Activated CD8-positive, alpha-beta memory T cell treated with anti-CD3 and anti-CD28 coated beads for 48 hours (primary cell): ENCODE measurements around the gene PRICKLE2.

Experiments
- DNase-seq, 3 experiments: peaks; one replicate each; pipeline ENCODE4 v3.0.0-alpha.2; 2020; ENCODE audit warnings: low read depth in 2 of 3, low spot score in 2 of 3

Gene PRICKLE2

DNA sequence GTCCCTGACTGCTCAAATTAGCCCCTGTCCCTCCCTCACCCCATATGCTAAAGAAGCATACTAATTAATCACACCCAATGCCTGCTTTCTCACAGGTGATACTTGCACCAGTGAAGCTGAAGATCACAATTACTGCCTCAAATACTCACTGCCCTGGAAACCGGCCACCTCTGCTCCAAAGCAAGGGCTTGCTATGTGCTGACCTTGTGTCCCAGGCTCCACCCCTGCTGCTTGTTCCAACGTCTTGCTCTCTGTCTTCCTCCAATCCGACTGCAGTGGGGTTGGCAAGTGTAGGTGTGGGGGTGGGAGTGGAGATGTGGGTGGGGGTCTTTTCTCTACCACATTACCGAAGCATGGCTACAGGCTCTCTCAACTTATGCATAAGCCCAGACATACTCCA, 146.3 kb downstream of the PRICKLE2 start:
- no peak for DNase-seq

- no peak for DNase-seq
These were observed 150.2 kb downstream of the PRICKLE2 start for GRCh38 chr3:64074895-64075679.

- no peak for DNase-seq
These were observed 151.2 kb downstream of the PRICKLE2 start for GRCh38 chr3:64074060-64074459.

DNA sequence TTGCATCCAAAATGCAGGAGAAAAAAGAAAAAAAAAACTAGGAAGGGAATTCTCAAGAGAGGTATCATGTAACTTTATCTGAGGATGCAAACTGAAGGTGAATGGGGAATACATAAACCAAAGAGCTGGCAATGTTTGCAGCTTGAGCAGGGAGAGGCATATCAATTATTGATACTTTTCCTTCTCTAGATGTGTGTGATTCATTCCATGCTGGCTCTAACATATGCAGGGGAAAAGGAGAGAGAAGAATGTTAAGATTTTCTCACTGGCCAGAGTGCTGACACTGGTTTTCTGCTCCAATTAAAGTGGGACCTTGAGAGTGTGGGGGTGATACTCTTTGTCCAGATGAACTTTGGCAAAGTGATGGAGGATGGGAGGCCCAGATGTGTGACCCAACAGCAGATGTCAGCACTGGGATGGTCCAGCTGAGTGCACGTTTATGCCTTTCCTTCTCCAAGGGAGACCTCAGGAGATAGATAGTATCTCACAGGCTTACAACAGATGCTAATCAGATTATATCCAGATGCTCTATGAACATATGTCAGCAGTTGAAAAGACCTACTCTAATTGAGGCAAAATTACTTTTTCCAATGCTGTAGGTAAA, 152.0 kb downstream of the PRICKLE2 start:
- DNase-seq = no peak

GRCh38 chr3:64072126-64072525, 153.1 kb downstream of the PRICKLE2 start:
- DNase-seq = no peak

- DNase-seq = no peak
These were observed 154.6 kb downstream of the PRICKLE2 start for GRCh38 chr3:64070704-64071103.

DNA sequence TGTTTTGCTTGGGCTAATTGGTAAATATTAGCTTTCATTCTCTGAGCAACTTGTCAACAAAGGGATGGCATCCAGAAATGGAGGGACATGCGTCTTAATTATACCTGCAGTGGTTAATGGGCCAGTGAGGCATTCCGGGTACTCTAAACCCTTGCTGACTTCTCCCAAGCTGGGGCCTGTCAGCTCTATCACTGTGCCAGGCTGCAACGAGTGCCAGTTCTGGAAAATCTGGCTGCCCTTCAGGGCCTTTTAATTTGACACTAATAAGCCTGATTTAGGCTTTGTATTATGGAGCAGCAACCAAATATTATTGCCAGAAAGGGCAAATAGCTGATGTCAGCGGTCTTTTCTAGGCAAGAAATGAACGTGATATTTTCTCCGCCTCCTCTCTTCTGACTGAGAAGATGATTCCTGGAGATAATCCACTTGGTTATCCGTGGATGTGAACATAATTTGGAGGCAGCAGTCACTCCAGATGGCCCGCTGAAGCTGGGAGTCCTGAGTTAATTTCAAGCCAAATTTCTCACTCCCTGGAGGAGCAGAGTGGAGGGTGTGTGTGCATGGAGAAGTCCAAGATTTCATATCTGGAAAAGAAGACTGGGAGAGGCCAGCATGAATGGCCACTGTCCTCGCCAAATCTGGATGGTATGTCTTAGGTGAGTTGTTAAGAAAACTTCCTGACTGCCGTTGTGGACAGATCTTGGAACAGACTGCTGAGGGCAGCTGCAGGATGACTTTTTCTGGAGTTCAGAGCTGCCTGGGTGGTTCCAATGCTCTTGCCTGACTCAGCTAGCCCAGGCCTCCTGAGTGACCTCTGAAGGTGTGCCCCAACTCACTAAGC, 157.5 kb downstream of the PRICKLE2 start:
- DNase-seq = no peak

DNA sequence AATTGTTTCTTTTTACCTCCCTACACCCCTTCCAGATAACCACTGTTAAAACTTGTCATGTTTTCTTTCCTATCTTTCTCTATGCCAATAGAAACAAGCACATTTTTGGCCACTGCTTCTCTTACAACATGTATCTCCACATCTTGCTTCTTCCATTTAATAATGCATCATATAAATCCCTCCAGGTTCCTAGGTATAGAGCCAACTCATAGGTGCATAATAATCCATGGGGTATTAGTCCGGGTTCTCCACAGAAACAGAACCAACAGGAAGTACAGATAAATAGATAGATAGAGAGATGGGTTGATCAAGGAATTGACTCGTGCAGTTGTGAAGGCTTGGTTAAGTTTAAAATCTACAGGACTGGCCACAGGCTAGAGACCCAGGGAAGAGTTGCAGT, 160.5 kb downstream of the PRICKLE2 start:
- DNase-seq = no peak

DNA sequence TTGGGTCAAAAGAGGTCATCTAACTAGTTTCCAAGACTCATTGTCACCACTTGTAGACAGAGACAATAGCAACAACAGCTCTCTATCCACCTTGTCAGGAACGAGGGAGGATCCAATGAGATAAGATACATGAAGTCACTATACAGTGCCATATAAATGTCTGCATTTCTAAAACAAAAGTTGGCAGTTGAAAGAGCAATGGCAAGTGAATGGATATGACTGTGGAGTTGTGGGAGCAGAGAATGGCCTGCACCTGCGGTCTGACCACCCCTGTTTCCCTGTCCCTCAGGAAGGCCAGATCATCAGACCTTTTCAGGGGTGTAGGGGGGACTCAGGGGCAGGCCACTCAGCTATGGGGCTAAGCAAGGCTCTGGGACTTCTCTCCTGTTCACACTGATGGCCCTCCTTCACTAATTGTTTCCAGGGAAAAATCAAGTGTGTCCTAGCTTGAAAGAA, 161.3 kb downstream of the PRICKLE2 start:
- DNase-seq = no peak

- no peak for DNase-seq
These were observed 161.9 kb downstream of the PRICKLE2 start for GRCh38 chr3:64063207-64063982.

DNA sequence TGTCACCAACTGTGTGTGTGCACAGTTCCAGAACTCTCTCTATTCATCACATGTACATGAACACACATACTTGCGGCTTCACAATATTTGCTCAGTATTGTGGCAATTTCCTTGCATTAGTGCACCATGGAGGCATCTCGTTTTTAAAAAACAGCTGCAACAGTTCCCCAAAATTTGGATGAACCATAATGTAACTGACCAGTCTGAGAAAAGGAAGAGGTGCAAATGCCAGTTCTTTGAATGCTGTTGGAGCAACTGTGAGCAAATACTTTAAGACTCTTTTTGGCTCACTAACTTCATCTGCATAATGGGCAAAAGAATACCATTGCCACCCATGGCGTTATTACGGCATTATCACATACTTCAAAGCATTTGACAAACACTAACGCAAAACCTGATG, 163.6 kb downstream of the PRICKLE2 start:
- no peak for DNase-seq

DNA sequence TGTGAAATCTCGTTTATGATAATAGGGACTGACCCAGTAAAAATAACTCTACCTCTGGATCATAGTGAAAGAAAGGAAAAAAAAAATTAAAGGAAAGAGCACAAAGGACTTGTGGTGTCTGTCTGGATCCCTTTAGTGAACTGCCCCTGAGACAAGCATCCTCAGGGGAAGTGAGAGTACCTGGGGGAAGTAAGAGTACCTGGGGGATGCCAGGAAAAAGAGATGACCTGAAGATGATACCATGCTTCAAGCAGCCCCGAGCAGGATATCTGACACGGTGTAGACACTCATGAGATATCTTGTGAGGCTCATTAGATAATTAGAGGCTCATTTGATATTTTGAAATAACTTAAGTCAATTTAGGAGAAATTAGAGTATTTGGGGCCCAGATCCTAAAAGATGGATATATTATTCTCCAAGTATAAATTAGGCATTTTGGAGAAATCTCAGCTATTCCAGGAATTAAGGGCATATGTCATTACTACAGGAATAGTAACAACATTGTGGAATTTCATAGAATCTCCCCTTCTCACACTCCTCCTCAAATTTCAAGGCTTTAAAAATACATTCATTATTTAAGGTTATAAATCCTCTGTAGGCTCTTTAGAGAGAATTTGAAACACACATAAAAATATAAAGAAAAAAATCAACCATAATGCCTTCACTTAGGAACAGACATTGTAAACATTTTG, 165.6 kb downstream of the PRICKLE2 start:
- no peak for DNase-seq

- DNase-seq = no peak
These were observed 166.7 kb downstream of the PRICKLE2 start for GRCh38 chr3:64058566-64058965.

GRCh38 chr3:64057231-64057630, 168.0 kb downstream of the PRICKLE2 start:
- DNase-seq = no peak

- no peak for DNase-seq
These were observed 168.6 kb downstream of the PRICKLE2 start for GRCh38 chr3:64056606-64057180.

DNA sequence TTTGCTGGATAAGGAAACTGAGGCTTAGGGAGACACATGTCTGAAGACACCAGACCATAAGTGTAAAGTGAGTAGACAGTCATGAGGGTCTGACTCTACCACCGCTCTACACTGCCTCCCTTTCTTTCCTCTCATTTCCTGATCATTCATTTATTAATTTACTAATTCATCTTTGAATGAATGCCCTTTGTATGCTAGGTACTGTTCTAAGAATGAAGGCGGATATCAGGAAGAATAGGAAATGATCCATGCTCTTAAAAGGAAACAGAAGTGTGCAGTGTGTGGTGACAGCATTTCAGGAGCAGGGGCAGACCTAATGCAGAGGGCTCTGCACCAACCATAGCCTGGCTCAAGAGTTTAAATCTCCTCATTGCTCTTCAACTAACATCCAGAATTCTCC, 170.2 kb downstream of the PRICKLE2 start:
- no peak for DNase-seq

GRCh38 chr3:64054488-64054887, 170.8 kb downstream of the PRICKLE2 start:
- no peak for DNase-seq

GRCh38 chr3:64053581-64053980, 171.7 kb downstream of the PRICKLE2 start:
- DNase-seq = no peak

GRCh38 chr3:64053117-64053516, 172.1 kb downstream of the PRICKLE2 start:
- DNase-seq = no peak

GRCh38 chr3:64049832-64050231, 175.4 kb downstream of the PRICKLE2 start:
- no peak for DNase-seq
